Hematopoietic multipotent progenitor cell (in vitro differentiated cells): ENCODE data around the gene JMJD1C. TPM values are rescaled to one million over a fixed set of nuclear protein-coding genes. Genes with fewer than 3 reads are reported as not detected.
"Not testable (repeated sequence)": the region's sequence is repeated elsewhere in the genome, so short reads cannot be mapped to it uniquely, and the experiment has no call there.

Experiments used
- DNase-seq, 3 donors: peaks; one replicate each; pipeline ENCODE4 v3.0.0-alpha.2; 2011 to 2015; ENCODE audit warnings: low read depth in 2 of 3, low spot score in 2 of 3
- total RNA-seq: library from RNA; depleted of rRNA; stranded (reverse); fragments of >200 nt; gene quantifications from one replicate; pipeline ENCODE4 v1.2.3, GENCODE V29; 2012

Gene JMJD1C
- total RNA-seq, 1 donor: 177 TPM

DNA sequence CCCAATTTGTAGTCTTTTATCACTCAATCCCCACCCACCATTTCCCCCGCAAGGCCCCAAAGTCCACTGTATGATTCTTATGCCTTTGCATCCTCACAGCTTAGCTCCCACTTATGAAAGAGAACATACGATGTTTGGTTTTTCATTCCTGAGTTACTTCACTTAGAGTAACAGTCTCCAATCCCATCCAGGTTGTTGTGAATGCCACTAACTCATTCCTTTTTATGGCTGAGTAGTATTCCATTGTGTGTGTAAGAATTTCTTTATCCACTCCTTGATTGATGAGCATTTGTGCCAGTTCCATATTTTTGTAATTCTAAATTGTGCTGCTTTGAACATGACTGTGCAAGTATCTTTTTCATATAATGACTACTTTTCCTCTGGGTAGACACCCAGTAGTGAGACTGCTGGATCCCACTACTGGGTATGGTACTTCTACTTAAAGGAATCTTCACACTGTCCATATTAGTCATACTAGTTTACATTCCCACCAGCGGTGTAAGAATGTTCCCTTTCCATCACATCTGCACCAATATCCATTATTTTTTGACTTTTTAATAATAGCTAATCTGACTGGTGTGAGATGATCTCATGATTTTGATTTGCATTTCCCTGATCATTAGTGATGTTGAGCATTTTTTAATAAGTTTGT lies 152.6 kb downstream of the JMJD1C start:
- no peak for DNase-seq

DNA sequence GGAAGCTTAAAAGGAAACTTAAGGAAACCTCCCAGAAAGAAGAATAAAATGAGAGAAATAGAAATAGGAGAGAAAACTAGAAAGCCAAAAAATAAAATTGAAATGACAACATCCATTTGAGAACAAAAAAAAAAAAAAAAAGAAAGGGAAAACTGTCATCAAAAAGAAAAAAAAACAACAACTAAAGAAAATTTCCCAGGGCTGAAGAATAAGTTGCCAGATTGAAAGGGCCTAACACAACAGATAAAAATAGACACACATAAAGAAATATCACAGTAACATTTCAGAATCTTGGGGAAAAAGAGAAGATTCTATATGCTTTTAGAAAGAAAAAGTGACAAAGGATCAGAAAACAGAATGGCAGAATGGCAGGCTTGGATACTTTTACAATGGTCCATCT lies 157.1 kb downstream of the JMJD1C start:
- no peak for DNase-seq

DNA sequence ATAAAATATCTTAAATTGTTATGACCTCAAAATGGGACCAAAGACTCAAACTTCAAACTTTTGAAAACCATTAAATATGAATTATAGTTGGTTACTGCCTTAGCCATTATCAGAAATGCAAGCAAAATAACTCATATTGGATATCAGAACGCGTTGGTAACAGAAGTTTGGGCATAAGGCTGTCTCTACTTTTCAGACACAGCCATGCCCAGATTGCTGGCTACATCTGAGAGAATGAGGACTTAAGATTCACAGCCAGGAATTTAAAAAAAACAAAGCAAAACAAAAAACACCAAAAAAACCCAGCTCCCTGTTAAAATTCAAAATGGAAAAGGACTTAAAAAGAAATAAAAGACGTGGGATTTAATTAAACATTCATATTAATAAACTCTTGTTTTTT lies 161.6 kb downstream of the JMJD1C start:
- DNase-seq: no peak

DNA sequence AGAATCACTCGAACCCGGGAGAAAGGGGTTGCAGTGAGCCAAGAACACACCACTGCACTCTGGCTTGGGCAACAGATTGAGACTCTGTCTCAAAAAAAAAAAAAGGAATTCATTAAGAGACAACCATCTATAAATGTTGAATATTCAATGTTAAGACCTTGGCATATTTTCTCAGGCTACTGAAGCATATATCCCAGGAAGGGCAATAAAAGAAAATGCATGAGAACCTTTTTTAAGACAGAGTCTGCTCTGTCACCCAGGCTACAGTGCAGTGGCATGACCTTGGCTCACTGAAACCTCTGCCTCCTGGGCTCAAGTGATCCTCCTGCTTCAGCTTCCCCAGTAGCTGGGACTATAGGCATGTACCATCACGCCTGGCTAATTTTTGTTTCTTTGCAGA lies 165.0 kb downstream of the JMJD1C start:
- no peak for DNase-seq

DNA sequence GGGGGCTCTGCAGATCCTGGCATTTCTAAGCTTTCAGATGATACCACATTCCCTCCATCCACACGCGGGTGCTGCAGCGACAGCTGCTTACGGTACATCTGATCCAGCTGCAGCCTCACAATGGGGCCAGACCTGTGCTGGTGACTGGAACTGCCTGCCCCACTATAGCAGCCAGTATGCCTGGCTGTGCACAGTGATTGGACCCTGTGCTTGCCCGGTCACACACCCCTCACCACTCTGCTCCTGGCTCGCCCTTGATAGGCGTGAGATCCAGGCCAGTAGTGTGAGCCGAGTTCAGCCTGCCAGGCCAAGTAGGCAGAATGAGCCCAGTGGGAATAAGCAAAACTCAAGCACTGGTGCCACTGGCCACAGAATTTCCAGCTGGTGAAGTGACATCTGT lies 167.8 kb downstream of the JMJD1C start:
- DNase-seq: no peak

DNA sequence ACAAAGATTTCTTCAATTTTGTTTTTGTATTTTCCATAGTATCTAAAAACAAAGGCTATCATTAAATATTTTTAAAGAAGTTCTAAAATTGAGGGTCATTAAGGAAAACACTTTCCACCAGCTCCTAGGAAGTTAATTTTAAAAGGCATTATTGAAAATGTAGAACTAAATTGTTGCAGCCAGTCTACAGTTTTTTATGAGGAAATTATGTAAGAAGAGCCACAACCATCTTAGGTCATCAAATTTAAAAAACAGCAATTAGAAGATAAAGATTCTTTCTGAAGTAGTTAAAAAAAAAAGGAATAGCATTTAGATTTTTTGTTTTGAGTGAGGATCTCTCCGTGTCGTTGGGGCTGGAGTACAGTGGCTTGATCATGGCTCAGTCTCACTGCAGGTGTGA lies 171.0 kb downstream of the JMJD1C start:
- DNase-seq: no peak

DNA sequence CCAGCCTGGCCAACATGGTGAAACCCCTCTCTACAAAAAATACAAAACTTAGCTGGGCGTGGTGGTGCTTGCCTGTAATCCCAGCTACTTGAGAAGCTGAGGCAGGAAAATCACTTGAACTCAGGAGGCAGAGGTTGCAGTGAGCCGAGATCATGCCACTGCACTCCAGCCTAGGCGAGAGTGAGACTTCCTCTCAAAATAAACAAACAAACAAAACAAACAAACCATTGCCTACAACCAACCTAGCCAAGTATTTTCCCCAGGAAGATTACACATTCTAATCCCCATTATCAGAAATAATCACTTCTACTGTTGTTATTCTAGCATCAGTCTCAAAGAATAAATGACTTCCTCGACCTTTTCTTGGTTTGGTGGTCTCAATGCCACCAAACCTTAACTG lies 172.9 kb downstream of the JMJD1C start:
- not testable (repeated sequence) for DNase-seq

DNA sequence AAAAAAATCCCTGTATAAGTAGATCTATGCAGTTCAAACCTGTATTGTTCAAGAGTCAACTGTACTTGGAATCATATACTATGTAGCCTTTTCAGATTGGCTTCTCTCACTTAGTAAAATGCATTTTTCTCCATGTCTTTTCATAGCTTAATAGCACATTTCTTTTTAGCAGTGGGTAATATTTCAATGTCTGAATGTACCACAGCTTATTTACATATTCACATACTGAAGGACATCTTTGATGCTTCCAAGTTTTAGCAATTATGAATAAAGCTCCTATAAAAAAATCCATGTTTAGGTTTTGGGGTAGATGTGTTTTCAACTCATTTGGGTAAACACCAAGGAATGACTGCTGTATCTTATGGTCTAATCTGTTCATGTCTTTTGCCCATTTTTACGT lies 177.6 kb downstream of the JMJD1C start:
- DNase-seq: no peak

DNA sequence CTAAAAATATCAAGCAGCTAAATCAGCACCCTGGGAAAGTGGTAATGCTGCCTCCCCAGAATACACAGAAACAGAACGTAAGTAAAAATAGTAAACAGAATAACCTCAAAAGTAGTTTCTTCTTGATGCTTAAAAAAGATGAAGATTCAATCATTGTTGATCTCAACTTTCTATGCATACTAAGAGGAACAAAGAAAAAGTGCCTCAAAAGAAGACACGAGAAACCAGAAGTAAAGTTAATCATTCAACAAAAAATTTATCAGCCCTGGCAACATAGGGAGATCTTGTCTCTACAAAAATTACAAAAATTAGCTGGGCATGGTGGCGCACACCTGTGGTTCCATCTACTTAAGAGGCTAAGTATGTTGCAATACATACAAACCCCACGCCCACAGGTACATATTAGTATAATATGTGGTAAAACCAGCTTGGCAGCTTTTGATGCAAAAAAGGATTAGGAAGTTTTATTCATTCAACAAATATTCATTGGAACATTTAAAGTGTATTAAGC lies 179.0 kb downstream of the JMJD1C start:
- no peak for DNase-seq

DNA sequence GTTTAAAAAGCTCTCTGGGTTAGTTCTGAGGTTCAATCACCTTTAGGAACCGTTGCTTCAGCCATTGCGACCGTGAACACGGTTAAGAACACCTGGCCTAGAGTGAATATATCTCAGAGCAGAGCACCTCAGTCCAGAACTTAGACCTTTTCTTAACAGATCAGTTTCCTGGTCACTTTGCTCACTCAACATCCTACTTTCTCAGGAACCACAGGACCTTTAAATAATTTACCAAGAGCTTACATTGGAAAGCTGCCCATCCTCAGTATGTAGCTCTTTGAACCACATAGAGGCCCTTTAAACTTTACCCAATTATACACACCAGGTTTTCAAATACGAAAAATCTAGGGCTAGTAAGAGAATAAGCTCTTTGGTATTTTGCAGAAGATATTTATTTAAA lies 179.4 kb downstream of the JMJD1C start:
- DNase-seq: no peak

DNA sequence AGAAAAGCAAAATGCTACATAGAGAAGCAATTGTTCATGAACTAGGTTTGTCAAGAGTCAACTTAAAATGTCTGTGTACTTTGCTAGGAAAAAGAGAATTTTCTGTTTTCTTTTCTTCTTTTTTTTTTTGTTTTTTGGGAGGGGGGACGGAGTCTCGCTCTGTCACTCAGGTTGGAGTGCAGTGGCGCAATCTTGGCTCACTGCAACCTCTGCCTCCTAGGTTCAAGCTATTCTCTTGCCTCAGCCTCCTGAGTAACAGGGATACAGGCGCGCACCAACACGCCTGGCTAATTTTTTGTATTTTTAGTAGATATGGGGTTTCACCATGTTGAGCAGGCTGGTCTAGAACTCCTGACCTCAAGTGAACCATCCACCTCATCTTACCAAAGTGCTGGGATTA lies 181.9 kb downstream of the JMJD1C start:
- DNase-seq: not testable (repeated sequence)

DNA sequence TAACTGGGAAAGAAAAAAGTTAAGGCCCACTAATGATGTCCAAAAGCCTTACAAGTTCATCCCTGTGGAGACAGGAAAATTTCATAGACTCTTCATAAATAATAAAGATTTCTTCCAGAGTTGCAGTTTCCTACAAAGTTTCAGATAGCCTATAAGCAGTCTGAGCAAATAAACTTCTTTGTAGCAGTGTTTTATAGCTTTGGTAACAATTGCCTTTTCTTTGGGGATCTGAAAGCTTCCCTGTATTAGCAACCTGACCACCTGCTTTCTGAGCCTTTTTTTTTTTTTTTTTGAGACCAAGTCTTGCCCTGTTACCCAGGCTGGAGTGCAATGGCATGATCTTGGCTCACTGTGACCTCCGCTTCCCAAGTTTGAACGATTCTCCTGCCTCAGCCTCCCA lies 182.7 kb downstream of the JMJD1C start:
- no peak for DNase-seq

DNA sequence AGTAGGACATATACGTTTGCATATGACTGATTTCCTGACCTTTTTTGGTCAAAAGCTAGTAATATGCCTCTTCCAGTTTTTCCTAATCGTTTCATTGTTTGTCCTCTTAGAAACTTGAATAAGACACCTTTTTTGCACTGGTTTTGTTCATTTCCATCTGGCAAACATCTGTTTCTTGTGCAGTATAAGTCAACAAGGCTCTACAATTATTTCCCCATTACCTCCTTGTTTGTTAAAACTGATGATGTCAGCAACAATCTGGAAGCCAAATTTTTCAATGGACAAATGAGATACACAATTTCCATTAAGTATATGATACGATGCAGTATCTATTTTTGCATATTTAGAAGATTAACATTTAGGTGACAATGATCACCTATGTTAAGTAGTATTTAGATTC lies 183.8 kb downstream of the JMJD1C start:
- no peak for DNase-seq

DNA sequence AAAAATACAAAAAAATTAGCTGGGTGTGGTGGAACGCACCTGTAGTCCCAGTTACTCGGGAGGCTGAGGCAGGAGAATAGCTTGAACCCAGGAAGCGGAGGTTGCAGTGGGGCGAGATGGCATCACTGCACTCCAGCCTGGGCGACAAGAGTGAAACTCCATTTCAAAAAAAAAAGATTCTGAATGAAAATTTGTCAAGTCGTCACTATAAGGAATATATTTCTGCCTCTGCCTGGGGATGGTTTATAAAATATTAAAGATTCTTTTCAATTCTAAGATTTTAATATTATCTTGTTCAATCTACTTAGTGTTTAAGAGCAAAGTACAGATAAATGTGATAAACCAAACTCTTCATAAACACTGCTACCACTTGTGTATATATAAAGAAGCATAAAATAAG lies 185.4 kb downstream of the JMJD1C start:
- no peak for DNase-seq

DNA sequence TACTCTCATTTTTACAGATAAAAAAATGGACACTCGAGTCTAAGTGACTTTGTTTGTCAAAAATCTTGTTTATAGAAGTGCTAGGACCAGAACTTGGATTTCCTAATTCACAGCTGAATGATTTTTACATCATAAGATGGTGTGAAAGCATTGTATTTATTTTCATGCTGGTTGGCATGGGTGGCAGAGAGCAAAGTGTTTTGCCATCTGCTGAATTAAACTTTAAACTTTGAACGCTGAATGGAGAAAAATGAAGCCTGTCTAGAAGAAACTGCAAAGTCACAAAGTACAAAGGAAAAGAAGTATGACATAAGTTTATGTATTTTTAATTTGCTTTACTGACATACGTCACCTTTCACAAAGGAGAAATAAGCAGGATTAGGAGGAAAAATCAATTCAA lies 190.7 kb downstream of the JMJD1C start:
- no peak for DNase-seq

DNA sequence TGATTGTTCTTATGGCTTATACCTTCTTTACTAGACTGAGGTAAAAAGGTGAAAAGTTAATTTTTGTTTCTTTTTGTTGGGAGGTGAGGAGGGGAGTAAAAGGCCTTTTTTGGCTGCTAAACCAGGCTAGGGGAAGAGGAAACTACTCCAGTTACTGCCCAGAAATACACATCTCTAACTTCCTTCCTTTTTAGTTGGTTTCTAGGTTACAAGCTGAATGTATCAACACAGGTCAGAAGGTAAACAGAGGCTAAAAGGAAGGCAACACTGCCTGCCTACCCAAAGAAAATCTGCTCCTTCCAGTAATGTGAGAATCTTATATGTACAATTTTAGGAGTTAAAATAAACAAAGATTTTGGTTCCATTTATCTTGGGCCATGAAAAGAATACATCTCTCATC lies 192.2 kb downstream of the JMJD1C start:
- peak in 2 of 3 donors; percentile 23 to 61 for DNase-seq

DNA sequence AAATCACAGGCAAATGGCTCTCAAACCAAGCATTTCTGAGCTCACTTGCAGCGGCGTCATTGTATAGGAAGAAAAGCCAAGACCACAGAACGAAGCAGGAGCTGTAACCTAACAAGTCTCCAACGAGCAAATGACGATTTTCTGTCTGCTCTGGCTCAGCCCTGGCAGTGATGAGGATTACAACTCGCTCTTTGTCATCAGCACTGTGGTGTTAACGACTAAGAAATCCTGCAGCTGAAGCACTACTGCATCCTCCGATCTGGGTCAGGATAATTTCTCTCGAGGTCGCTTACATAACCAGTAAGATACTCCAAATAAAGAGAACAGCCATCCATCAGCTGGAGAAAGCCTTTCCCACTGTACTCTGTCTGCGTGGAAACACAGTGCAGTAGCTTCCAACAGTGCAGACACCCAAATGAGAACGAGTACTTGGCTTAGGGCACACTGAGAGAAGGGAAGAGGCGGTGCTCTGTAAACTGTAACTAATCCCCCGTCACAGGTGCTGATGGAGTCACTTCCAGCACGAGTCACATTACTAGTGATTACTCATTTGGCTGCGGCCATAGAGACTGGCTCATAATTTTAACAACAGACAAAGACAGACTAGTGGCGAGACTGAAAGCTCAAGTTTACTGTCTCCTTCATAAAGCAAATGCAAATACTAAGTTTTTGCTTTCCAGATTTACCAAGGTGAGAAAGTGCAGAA lies 196.8 kb downstream of the JMJD1C start:
- peak; percentile 78 to 98 (median 93) for DNase-seq

DNA sequence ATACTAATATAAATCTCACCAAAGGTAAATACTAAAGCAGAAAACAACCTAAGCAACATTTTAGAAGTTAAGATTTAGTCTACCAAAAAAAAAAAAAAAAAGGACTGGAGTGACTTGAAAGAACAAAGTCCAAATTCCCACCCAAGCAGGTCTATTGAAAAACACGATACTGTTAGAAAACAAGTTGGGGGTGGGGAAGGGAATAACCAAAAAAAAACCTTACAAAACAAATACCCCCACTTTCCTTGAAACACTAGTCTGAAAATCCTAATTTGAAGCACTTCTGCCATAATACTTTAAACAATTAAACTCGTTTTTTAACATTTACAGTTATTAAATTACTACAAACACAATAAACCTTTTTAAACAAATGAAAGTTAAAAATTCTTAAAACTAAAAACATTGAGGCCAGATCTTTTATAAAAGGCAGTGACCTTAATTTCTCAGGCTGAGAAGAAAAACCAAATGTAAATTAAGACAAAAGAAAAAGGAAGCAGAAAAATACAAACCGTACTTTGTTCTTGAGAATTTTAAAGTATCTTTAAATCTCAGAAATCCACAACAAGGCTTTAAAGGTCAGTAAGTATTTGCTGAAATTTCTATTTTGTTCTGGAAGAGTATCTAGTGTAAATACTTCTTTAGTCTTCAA lies 197.5 kb downstream of the JMJD1C start:
- DNase-seq: peak in 1 of 3 donors; percentile 34

DNA sequence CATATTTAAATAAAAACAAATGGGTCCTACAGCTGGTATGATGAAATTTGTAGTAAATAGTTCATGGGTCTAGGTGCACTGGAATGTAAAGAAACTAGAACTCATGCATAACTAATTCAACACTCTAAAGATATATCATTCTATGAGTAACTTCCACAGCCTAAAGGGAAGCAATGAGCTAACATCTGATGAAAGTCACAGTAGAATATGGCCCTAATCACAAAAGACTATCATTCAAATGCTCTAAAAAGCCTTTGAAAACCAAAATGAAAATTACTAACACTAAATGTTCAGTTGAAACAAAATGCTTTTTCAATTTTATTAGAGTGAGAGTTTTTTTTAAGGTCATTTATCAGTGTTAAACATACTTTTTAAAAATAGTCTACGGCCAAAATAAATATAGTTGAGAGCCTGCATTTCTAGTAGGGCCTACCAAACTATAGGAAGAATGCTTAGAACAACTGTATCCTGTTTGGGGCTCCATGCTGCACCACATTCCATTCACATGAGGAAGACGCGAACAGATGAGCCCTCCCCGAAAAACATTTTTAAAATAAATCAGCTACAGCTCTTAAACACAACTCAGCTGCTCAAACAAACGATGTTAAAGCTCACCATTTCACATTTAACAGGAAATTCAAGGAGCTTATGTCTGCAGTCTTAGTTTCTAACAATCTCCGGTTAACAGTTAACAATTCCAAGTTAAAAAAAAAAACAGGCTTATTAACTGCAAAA lies 198.2 kb downstream of the JMJD1C start:
- peak in 1 of 3 donors; percentile 40 for DNase-seq

DNA sequence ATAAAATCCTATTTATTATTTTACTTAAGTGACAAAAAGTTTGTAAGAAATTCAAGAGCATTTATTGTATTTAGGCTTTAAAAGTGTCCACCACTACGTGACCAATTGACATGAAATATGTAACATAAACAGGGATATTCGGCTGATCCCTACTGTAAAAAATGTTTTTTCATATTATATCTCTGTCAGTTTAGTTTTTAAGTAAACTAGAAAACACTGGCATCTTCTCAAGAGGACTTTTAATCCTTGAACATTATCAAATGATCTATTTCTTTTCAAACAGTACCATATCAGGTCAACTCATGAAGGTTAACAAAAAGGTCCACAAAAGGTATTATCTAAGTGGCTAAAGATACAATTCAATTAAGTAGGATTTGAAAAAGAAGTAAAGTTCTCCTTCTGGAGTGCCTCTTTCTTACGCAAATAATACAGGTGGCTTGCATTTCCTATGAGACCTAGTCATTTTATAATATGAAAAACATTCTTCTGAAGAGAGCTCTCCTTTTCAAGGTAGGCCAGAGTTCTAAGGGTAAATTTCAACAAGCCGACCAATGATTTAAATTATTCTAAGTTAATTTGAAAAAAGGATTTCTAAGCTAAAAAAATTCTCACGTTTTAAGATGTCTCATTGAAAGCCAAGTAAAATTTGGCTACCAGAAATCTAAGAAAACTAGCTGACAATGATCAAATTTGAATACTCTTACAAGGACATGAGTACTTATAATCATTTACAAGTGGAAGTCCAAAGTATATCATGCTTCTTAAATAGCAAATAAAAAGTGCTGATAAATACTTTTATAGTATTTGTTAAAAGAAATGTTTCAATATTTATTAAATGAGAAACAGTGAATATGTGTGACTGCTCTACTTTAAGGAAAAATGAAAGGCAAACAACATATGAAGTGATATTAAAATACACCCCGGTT lies 199.1 kb downstream of the JMJD1C start:
- DNase-seq: no peak
